ENCODE data around the gene KIAA1217.

The KIAA1217 gene

GRCh38 chr10:24394461-24395190, 185.7 kb downstream of the KIAA1217 start:
- DNase-seq (ENCODE audit: low read depth in 2 of 2, low spot score in 1 of 2) = no peak

GRCh38 chr10:24396396-24396795, 187.5 kb downstream of the KIAA1217 start:
- DNase-seq (ENCODE audit: low read depth in 2 of 2, low spot score in 1 of 2) = no peak

- DNase-seq (ENCODE audit: low read depth in 2 of 2, low spot score in 1 of 2) = no peak
These were observed 188.7 kb downstream of the KIAA1217 start for GRCh38 chr10:24397662-24398061.

DNA sequence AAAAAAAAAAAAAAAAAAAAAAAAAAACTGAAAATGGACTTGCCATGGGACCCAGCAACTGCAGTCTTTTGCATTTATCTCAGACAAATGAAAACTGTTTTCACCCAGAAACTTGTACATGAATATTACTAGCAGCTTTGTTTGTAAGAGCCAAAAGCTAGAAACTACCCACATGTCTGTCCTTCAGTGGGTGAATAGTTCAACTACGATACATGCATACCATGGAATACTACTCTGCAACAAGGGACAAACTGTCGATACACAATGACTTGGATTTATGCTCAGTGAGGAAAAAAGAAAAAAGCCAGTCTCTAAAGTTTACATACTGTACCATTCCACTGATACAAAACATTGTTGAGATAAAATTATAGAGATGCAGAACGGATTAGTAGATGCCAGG, 195.6 kb downstream of the KIAA1217 start:
- DNase-seq (ENCODE audit: low read depth in 2 of 2, low spot score in 1 of 2) = no peak

DNA sequence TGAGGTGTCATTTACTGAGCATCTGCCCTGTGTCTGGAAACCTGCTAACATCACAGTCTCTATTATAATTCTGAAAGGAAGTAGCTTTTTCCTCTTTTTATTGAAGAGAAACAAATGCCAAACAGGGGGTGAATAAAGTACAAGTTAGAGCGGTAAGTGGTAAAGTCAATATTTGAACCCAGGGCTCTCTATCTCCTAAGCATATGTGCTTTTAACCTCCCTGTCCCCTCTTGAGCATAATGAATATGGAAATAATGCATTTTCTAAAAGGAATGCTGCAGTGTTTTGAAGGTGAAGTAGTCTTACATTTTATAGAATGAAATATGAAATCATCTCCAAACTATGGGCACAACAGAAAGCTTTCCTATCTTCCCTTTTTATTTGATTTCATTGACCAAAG, 196.7 kb downstream of the KIAA1217 start:
- DNase-seq (ENCODE audit: low read depth in 2 of 2, low spot score in 1 of 2) = no peak

GRCh38 chr10:24406809-24407483, 198.0 kb downstream of the KIAA1217 start:
- no peak for DNase-seq (ENCODE audit: low read depth in 2 of 2, low spot score in 1 of 2)

GRCh38 chr10:24407928-24408327, 199.0 kb downstream of the KIAA1217 start:
- DNase-seq (ENCODE audit: low read depth in 2 of 2, low spot score in 1 of 2) = no peak

DNA sequence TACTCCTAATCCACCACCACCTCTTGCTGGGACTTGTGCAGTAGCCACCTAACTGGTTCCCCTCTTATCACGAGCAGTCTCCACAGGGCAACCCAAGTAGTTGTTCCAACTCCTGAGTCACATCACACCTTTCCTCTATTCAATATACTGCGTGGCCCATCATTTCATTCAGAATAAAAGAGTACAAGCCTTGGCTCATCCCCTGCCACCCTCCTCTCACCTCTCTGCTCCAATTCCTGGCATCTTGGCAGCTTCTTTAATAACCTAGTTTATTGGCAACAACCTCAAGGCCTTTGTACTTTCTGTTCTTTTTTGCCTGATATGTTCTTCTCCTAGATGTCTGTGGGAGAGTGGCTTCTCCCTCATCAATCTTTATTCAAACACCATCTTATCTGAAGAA, 199.4 kb downstream of the KIAA1217 start:
- no peak for DNase-seq (ENCODE audit: low read depth in 2 of 2, low spot score in 1 of 2)

- DNase-seq (ENCODE audit: low read depth in 2 of 2, low spot score in 1 of 2) = no peak
These were observed 205.7 kb downstream of the KIAA1217 start for GRCh38 chr10:24414597-24414996.

DNA sequence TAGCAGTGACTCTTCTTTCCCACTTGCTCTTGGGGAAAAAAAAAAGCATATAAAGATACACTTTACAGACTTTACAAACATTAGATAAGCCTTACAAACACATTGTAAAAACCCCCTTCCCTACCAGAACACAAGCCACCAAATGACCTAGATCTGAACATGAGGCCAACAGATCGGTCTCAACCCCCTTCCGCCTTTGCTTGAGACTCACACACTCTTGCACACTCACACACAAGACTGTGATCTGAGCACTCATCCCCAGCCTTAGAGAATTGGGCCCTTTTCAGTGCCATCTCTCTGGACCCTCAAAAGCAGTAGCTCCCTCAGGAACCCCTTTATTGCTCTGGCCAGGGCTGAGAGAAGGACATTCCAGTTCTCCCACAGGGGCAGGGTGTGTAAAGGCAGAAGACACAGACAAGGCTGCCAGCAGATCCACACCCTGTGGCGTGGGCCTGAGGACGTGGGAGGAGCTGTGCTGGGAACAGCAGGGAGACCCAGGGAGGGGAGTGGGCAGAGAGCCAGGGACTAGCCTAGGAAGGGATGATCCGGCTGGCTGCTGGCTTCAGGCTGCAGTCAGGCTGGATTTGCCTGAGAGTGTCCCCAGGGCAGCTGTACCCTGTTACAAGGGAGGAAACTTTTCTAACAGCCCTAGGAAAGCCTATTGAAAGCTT, 206.7 kb downstream of the KIAA1217 start:
- no peak for DNase-seq (ENCODE audit: low read depth in 2 of 2, low spot score in 1 of 2)

DNA sequence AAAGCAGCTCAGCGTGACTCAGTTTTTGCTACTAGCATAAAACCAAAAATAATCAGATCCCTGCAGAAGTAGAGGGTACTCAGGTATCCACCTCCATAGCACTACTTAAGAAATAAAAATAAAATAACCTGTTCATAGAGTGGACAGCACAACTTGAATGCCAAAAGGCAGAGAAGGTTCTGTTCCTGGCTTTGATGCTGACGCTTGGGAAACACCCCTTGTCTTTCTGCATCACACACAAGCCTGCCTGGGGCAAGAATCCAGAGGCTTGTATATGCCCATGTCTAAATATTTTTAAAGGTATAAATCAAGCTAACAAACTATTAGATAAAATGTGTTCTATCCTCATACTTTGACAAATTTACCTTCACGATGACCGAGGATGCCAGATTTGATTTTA, 207.3 kb downstream of the KIAA1217 start:
- no peak for DNase-seq (ENCODE audit: low read depth in 2 of 2, low spot score in 1 of 2)

DNA sequence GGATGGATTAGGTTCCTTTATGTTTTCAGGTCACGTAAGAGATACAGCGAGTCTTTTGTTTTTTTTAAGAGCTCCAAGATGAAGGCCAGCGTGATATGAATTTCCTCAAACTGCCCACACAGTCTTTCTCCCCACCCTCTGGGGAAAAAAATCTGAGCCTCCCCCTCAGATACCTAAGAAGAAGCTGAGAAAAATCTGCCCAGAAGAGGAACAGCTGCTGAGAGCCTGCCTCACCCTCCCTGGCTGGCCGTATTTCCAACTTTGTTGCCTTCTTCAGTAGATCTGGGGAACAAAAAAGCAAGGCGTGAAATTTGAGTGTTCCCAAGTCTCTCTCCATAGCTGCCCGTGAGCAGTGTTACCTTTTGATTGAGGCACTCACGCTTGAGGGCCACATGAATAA, 208.1 kb downstream of the KIAA1217 start:
- DNase-seq (ENCODE audit: low read depth in 2 of 2, low spot score in 1 of 2) = no peak

DNA sequence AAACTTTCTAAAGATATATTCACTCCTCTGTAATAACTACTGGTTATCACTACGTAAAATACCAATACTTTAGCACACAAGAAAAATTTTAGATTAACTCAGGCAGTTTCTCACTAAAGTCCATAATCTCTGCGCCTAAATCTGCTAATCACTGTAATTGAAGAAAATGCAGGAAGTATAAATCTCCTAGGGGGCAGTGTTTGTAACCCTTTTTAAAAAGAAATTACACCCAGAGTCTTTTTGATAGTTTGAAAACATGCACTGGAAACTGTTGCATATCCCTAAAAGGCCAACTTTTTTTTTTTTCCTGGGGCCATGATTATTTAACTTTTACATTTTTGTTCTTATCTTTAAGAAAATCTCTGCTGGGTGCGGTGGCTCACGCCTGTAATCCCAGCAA, 209.6 kb downstream of the KIAA1217 start:
- DNase-seq (ENCODE audit: low read depth in 2 of 2, low spot score in 1 of 2) = no peak

- no peak for DNase-seq (ENCODE audit: low read depth in 2 of 2, low spot score in 1 of 2)
These were observed 210.1 kb downstream of the KIAA1217 start for GRCh38 chr10:24419066-24419465.

DNA sequence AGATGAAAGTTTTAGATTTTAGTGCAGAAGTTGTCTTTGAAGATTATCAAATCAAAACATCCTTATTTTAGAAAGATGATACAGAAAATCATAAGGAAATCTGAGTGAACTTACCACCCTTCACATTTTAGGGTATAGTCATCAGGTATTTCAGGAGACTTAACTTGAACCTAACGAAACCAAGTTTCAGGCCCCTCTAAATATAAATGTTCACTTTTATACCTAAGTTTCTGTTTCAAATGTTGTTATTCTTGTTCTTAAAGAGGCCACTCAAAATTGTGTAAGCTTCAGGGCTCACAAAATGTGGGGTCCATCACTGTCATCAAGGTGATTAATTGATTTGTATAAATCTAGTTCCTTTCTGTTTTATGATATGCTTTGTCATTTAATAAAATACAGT, 216.2 kb downstream of the KIAA1217 start:
- DNase-seq (ENCODE audit: low read depth in 2 of 2, low spot score in 1 of 2) = no peak

- DNase-seq (ENCODE audit: low read depth in 2 of 2, low spot score in 1 of 2) = no peak
These were observed 218.9 kb downstream of the KIAA1217 start for GRCh38 chr10:24427678-24428409.

- no peak for DNase-seq (ENCODE audit: low read depth in 2 of 2, low spot score in 1 of 2)
These were observed 219.5 kb downstream of the KIAA1217 start for GRCh38 chr10:24428410-24428782.

DNA sequence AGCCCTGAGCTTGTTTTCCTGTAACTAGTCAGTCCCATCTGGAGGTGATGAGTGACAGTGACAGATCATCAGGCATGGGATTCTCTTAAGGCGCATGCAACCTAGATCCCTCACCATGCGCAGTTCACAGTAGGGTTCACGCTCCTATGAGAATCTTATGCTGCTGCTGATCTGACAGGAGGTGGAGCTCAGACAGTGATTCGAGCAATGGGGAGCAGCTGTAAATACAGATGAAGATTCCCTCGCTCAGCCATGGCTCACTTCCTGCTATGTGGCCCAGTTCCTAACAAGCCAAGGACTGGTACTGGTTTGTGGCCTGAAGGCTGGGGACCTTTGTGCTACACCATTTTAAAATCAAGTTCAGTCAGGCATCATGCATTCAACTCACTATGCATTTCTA, 221.7 kb downstream of the KIAA1217 start:
- DNase-seq (ENCODE audit: low read depth in 2 of 2, low spot score in 1 of 2) = no peak

DNA sequence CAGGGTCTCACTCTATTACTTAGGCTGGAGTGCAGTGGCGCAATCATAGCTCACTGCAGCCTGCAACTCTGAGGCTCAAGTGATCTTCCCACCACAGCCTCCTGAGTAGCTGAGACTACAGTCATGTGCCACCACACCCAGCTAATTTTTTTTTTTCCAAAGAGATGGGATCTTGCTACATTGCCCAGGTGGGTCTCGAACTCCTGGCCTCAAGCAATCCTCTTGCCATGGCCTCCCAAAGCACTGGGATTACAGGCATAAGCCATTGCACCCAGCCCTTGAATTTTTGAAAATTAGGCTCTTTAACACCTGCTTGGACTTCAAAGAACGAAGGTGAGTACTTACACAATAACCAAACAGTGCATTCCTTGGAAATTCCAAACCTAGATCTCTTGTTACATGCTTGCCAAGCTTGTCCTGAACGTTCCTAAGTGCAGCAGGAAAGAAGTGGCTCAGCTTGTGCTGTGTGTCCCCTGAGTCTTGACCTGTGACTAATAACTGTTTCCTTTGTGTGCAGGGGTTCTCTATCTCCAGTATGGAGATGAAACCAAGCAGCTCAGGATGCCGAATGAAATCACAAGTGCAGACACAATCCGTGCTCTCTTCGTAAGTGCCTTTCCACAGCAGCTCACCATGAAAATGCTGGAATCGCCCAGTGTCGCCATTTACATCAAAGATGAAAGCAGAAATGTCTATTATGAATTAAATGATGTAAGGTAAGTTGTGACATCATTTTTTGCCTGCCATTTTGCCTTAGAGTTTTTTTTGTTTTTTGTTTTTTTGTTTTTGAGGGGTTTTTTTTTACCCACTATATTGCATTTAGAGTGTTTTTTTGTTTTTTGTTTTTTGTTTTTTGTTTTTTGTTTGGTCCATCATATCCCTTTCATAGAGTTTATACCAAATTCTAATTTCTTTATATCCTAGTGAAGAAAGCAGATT, 223.8 kb downstream of the KIAA1217 start:
- DNase-seq (ENCODE audit: low read depth in 2 of 2, low spot score in 1 of 2) = no peak

GRCh38 chr10:24433705-24434104, 224.8 kb downstream of the KIAA1217 start:
- no peak for DNase-seq (ENCODE audit: low read depth in 2 of 2, low spot score in 1 of 2)

- DNase-seq (ENCODE audit: low read depth in 2 of 2, low spot score in 1 of 2) = no peak
These were observed 226.0 kb downstream of the KIAA1217 start for GRCh38 chr10:24434961-24435360.

All from stimulated activated CD8-positive, alpha-beta memory T cell treated with anti-CD3 and anti-CD28 coated beads, Interleukin-4, amount 100 ng/mL, for 4 hours (primary cell).